Right atrium auricular region (tissue), 2 donors: Measurements from ENCODE around the gene ADAM33. TPM values are rescaled to one million over a fixed set of nuclear protein-coding genes. Genes with fewer than 3 reads are reported as not detected.

Source experiments
- DNase-seq: peaks from one replicate; pipeline ENCODE4 v3.0.0-alpha.2; 2019; ENCODE audit warnings: low spot score
- H3K27ac ChIP-seq, 2 donors: fragments of 200-600 bp; sonication (generic); 1 replicate in 1 of 2; 2 replicates in 1 of 2; pipeline ENCODE4 v1.5.1; 2016 to 2019
- H3K27me3 ChIP-seq, 2 donors: fragments of 200-600 bp; sonication (generic); one replicate each; pipeline versions ENCODE4 v1.5.1 to v1.6.0; 2017 to 2019
- H3K36me3 ChIP-seq: fragments of 200-600 bp; sonication (generic); one replicate; pipeline ENCODE4 v1.5.1; 2016
- H3K4me1 ChIP-seq, 2 donors: fragments of 200-600 bp; sonication (generic); one replicate each; pipeline versions ENCODE4 v1.5.1 to v1.6.0; 2017 to 2019
- H3K4me3 ChIP-seq, 2 donors: fragments of 200-600 bp; sonication (generic); 1 replicate in 1 of 2; 2 replicates in 1 of 2; pipeline ENCODE4 v1.5.1; 2017 to 2019; ENCODE audit warnings: mild to moderate bottlenecking in 1 of 2, moderate library complexity in 1 of 2
- H3K9me3 ChIP-seq, 2 donors: fragments of 200-600 bp; sonication (generic); one replicate each; pipeline ENCODE4 v1.5.1; 2019
- total RNA-seq, 2 donors: library from RNA; depleted of rRNA; stranded (reverse); fragments of >200 nt; gene quantifications; one replicate each; pipeline ENCODE4 v1.1.0, GENCODE V29; 2016
- TF ChIP-seq, protein P1 (sequence below), 2 donors: fragments of 200-600 bp; sonication (generic); IDR thresholded peaks; one replicate each; pipeline ENCODE4 v1.5.1; 2019; ENCODE audit warnings: antibody characterized with exemption in 2 of 2

The ADAM33 gene
- total RNA-seq, 2 donors from 2014 or later: 9.7 to 13.8 TPM

DNA sequence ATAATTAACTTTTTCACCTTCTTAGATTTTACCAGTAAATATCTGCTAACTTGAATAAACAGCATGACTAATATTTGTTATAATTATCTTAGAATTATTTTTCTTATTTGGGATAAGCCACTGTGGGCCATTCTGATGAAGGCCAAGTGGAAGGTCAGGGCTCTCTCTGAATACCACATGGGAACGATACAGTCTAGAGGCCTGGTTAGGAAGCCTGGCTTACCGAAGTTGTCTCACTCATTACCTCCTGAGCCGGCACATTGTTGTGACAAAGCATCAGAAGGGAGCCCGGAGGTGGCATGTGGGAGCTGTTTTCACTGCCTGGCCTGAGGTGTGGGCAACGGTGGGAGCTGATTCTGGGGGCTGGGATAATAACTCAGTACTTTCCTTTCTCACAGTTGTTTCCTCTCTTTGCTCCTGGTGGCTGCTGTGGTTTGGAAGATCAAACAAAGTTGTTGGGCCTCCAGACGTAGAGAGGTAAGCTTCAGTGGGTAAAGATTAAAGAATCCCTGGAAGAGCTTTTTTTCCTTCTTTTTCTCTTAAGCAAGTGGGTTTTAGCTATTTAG lies 47.8 kb downstream of the ADAM33 start:
- no peak for DNase-seq
- Histone ChIP-seq H3K4me3 (no peak overlapping the region), H3K9me3 (no peaks in the 10 kb centered on the region), H3K4me1 (no peaks in the 10 kb centered on the region), H3K36me3 (peaks cover 6% of the 10 kb centered on the region), H3K27me3 (no peaks in the 10 kb centered on the region), H3K27ac (no peak overlapping the region)
- TF ChIP-seq, protein P1, sequence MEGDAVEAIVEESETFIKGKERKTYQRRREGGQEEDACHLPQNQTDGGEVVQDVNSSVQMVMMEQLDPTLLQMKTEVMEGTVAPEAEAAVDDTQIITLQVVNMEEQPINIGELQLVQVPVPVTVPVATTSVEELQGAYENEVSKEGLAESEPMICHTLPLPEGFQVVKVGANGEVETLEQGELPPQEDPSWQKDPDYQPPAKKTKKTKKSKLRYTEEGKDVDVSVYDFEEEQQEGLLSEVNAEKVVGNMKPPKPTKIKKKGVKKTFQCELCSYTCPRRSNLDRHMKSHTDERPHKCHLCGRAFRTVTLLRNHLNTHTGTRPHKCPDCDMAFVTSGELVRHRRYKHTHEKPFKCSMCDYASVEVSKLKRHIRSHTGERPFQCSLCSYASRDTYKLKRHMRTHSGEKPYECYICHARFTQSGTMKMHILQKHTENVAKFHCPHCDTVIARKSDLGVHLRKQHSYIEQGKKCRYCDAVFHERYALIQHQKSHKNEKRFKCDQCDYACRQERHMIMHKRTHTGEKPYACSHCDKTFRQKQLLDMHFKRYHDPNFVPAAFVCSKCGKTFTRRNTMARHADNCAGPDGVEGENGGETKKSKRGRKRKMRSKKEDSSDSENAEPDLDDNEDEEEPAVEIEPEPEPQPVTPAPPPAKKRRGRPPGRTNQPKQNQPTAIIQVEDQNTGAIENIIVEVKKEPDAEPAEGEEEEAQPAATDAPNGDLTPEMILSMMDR (IDR thresholded peaks at IDR 0.05): no peak

DNA sequence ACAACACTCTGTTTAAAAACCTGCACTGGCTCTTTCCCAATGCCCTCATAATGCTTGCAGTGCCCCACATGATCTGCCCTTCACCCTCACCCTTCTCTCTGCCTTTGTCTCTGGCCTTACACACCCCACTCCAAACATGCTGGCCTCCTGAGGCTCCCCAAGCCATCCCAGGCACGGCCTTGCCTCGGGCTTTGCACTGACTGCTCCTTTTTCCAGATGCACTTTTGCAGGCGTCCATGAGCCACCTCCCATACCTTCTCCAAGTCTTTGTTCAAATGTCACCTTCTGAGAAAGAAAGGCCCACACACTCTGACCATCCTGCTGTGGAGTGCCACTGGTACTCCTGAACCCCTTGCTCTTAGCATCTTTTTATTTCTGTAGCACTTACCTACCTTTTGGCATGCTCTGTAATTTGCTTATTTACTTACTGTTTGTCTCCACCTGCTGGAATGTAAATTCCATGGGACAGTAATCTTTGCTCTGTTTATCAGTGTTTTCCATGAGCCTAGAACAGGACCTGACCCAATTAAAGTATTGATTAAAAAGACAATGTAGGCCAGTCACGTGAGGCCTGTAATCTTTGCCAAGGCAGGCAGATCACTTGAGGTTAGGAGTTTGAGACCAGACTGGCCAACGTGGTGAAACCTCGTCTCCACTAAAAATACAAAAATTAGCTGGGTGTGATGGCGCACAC lies 49.4 kb downstream of the ADAM33 start:
- DNase-seq: no peak
- Histone ChIP-seq H3K27me3 (no peaks in the 10 kb centered on the region), H3K4me1 (no peaks in the 10 kb centered on the region), H3K4me3 (no peak overlapping the region), H3K9me3 (no peaks in the 10 kb centered on the region), H3K27ac (no peak overlapping the region), H3K36me3 (peaks cover 11% of the 10 kb centered on the region)
- TF ChIP-seq, protein P1 (IDR thresholded peaks at IDR 0.05): no peak

DNA sequence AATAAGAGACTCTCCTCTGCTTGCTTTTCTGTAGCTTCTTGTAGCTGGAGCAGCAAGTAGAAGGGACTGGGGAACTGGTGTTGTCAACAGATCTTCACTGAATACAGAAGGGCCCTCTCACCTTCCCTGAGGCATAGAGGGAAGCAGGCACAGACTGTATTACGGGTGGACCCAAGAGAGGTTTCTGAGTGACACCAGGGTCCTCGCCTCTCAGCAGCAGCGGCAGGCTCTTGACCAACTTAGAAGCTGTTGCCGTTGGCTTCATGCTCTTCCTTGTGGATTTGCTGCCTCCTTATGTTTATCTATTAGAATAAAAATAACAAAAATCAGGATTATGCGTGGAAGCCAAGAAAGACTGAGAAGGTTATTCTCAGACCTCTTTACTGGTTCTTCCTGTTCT lies 50.3 kb downstream of the ADAM33 start:
- H3K27ac ChIP-seq: no peak overlapping the region
- TF ChIP-seq, protein P1 (IDR thresholded peaks at IDR 0.05): no peak
- H3K4me1 ChIP-seq: no peaks in the 10 kb centered on the region
- H3K36me3 ChIP-seq: peaks cover 11% of the 10 kb centered on the region
- DNase-seq: no peak
- no peaks in the 10 kb centered on the region for H3K27me3 ChIP-seq
- no peak overlapping the region for H3K4me3 ChIP-seq
- H3K9me3 ChIP-seq: no peaks in the 10 kb centered on the region

DNA sequence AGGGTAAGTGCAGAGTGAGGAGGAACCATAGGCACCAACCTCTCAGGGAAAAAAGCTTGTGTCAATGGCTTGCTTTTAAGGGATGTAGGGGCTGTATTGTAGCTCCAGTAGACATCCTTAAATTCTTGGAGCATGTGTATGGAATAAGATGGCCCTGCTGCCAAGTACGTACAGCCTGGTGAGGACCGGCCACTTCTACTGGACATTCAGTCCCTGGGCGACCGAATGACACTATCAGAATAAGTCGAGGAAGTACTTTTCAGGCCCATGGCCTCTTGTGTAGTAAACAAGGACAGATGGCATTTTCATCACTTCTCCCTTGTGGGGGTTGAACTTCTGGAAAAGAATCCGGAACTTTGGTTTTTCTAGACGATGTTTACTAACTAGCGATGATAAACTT lies 51.4 kb downstream of the ADAM33 start:
- Histone ChIP-seq H3K27me3 (no peaks in the 10 kb centered on the region), H3K4me1 (no peaks in the 10 kb centered on the region), H3K4me3 (no peak overlapping the region), H3K36me3 (peaks cover 11% of the 10 kb centered on the region), H3K9me3 (no peaks in the 10 kb centered on the region), H3K27ac (no peak overlapping the region)
- TF ChIP-seq, protein P1 (IDR thresholded peaks at IDR 0.05): no peak
- no peak for DNase-seq

DNA sequence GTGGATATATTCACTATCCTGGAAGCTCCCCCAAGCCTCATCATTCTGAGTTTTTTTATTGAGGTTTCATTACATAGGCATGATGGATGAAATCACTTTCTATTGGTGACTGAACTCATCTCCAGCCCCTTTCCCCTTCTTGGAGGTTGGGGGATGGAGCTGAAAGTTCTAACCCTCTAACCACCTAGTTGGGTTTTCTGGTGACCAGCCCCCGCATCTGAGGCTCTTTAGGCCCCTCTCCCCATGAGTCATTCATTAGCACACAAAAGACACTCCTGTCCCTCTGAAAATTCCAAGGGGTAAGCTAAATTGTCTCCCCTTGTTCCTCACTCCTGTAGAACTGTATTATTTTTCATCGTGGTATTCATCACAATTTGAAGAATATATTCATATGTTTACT lies 51.9 kb downstream of the ADAM33 start:
- Histone ChIP-seq H3K4me1 (no peaks in the 10 kb centered on the region), H3K9me3 (no peaks in the 10 kb centered on the region), H3K4me3 (no peak overlapping the region), H3K27me3 (no peaks in the 10 kb centered on the region), H3K36me3 (peaks cover 11% of the 10 kb centered on the region), H3K27ac (no peak overlapping the region)
- no peak for DNase-seq
- TF ChIP-seq, protein P1 (IDR thresholded peaks at IDR 0.05): no peak
